Measurements from ENCODE around the gene FBXO36. TPM values are rescaled to one million over a fixed set of nuclear protein-coding genes. Genes with fewer than 3 reads are reported as not detected.

Gene FBXO36
- total and polyA plus RNA-seq, 2 donors (not counting 1 experiment from before 2014, with no cell fraction given): 3.5 to 5.0 TPM

DNA sequence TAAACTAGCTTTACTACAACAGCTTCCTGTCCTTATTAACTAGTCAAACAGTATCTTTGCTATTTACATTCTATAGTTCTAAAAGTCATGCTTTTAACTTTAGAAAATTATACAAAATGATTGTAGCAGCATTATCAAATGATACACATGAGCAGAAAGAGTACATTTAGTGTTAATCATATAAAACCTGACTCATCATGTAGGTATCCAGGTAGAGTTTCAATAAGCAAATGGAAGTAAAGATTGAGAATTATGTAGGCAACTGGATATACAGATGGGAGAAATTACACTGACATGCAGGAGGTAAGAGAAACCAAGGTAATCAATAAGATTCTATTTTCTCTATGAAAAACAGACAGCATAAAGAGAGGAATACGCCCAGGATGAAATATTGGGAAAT is 34.3 kb upstream of the FBXO36 start:
- TF ChIP-seq, protein P1, sequence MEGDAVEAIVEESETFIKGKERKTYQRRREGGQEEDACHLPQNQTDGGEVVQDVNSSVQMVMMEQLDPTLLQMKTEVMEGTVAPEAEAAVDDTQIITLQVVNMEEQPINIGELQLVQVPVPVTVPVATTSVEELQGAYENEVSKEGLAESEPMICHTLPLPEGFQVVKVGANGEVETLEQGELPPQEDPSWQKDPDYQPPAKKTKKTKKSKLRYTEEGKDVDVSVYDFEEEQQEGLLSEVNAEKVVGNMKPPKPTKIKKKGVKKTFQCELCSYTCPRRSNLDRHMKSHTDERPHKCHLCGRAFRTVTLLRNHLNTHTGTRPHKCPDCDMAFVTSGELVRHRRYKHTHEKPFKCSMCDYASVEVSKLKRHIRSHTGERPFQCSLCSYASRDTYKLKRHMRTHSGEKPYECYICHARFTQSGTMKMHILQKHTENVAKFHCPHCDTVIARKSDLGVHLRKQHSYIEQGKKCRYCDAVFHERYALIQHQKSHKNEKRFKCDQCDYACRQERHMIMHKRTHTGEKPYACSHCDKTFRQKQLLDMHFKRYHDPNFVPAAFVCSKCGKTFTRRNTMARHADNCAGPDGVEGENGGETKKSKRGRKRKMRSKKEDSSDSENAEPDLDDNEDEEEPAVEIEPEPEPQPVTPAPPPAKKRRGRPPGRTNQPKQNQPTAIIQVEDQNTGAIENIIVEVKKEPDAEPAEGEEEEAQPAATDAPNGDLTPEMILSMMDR (conservative IDR thresholded peaks at IDR 0.05 in 1 of 2, IDR thresholded peaks at IDR 0.05 in 1 of 2; ENCODE audit: low read depth in 1 of 2, low read length in 2 of 2): no peak
- TF ChIP-seq EZH2 (IDR thresholded peaks at IDR 0.05; ENCODE audit: low read length, missing control alignments): no peak
- Histone ChIP-seq H3K9me3 (ENCODE audit: control insufficient read depth, insufficient read depth, low read depth, low read length) (no peaks in the 10 kb centered on the region), H3K79me2 (ENCODE audit: control insufficient read depth, insufficient read depth, low read length) (peaks cover 82% of the 10 kb centered on the region), H3K27me3 (ENCODE audit: control insufficient read depth, insufficient read depth, low read length) (no peaks in the 10 kb centered on the region), H3K4me1 (ENCODE audit: control insufficient read depth, extremely low read depth, insufficient read depth, low read length) (no peaks in the 10 kb centered on the region), H3K4me2 (ENCODE audit: extremely low read depth, insufficient read depth, low read length) (no peak overlapping the region), H4K20me1 (ENCODE audit: control insufficient read depth, extremely low read depth, insufficient read depth, low read length) (no peaks in the 10 kb centered on the region), H3K27ac (ENCODE audit: insufficient read depth, low read length) (no peak overlapping the region), H3K4me3 (replicated peaks in 1 of 4; ENCODE audit: control extremely low read depth in 1 of 4, insufficient read depth in 1 of 4, low read depth in 3 of 4, low read length in 4 of 4) (no peak overlapping the region), H3K36me3 (ENCODE audit: control insufficient read depth, insufficient read depth, low read length) (no peaks in the 10 kb centered on the region), H3K9ac (ENCODE audit: insufficient read depth, low read length) (no peak overlapping the region), H2AFZ (ENCODE audit: low read length) (no peak overlapping the region)
- no peak for DNase-seq (ENCODE audit: low read depth in 2 of 2)

DNA sequence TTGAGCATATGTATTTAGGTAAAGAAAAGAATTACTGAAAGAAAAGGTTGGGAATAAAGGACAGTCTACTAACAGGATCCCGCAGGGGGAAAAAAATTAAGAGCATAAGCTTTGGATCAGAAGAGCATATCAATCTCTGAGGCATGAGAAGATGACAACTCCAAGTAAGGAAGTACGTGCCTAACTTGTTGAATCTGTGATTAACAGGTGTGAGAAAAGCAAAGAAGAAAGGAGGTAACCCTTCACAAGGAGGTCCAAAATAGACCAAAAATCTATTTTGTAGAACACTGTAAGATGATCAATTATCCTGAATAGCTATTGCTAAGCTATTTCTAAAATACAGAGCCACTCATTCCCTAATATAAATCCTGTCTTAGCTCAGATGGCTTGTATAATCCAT is 33.3 kb upstream of the FBXO36 start:
- no peak overlapping the region for H3K4me2 ChIP-seq (ENCODE audit: extremely low read depth, insufficient read depth, low read length)
- no peak for TF ChIP-seq EZH2 (IDR thresholded peaks at IDR 0.05; ENCODE audit: low read length, missing control alignments)
- TF ChIP-seq, protein P1 (conservative IDR thresholded peaks at IDR 0.05 in 1 of 2, IDR thresholded peaks at IDR 0.05 in 1 of 2; ENCODE audit: low read depth in 1 of 2, low read length in 2 of 2): no peak
- no peak overlapping the region for H3K27ac ChIP-seq (ENCODE audit: insufficient read depth, low read length)
- no peak overlapping the region for H2AFZ ChIP-seq (ENCODE audit: low read length)
- DNase-seq (ENCODE audit: low read depth in 2 of 2): no peak
- no peaks in the 10 kb centered on the region for H3K27me3 ChIP-seq (ENCODE audit: control insufficient read depth, insufficient read depth, low read length)
- H3K4me3 ChIP-seq (replicated peaks in 1 of 4; ENCODE audit: control extremely low read depth in 1 of 4, insufficient read depth in 1 of 4, low read depth in 3 of 4, low read length in 4 of 4): no peak overlapping the region
- no peaks in the 10 kb centered on the region for H3K4me1 ChIP-seq (ENCODE audit: control insufficient read depth, extremely low read depth, insufficient read depth, low read length)
- H3K9ac ChIP-seq (ENCODE audit: insufficient read depth, low read length): no peak overlapping the region
- H3K9me3 ChIP-seq (ENCODE audit: control insufficient read depth, insufficient read depth, low read depth, low read length): no peaks in the 10 kb centered on the region
- no peaks in the 10 kb centered on the region for H4K20me1 ChIP-seq (ENCODE audit: control insufficient read depth, extremely low read depth, insufficient read depth, low read length)
- no peaks in the 10 kb centered on the region for H3K36me3 ChIP-seq (ENCODE audit: control insufficient read depth, insufficient read depth, low read length)
- H3K79me2 ChIP-seq (ENCODE audit: control insufficient read depth, insufficient read depth, low read length): peaks cover 82% of the 10 kb centered on the region

DNA sequence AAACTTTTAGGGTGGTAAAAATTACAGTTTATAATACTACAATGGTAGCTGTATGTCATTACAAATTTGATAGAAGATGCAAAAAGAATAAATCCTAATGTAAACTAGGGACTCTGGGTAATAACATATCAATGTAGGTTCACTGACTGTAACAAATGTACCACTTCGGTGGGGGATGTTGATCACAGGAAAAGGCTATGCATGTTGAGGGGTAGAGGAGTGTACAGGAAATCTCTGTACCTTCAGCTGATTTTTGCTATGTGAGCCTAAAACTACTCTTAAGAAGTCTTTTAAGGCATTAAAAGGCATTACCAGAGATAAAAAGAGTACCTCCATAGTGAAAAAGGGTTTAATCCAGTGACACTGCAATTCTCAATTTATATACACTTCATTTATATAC is 25.4 kb upstream of the FBXO36 start:
- Histone ChIP-seq H3K27ac (ENCODE audit: insufficient read depth, low read length) (no peak overlapping the region), H3K36me3 (ENCODE audit: control insufficient read depth, insufficient read depth, low read length) (no peaks in the 10 kb centered on the region), H3K4me1 (ENCODE audit: control insufficient read depth, extremely low read depth, insufficient read depth, low read length) (peaks cover 3% of the 10 kb centered on the region), H3K4me3 (replicated peaks in 1 of 4; ENCODE audit: control extremely low read depth in 1 of 4, insufficient read depth in 1 of 4, low read depth in 3 of 4, low read length in 4 of 4) (no peak overlapping the region), H4K20me1 (ENCODE audit: control insufficient read depth, extremely low read depth, insufficient read depth, low read length) (no peaks in the 10 kb centered on the region), H3K79me2 (ENCODE audit: control insufficient read depth, insufficient read depth, low read length) (peaks cover 91% of the 10 kb centered on the region), H3K4me2 (ENCODE audit: extremely low read depth, insufficient read depth, low read length) (no peak overlapping the region), H3K9ac (ENCODE audit: insufficient read depth, low read length) (no peak overlapping the region), H3K27me3 (ENCODE audit: control insufficient read depth, insufficient read depth, low read length) (no peaks in the 10 kb centered on the region), H3K9me3 (ENCODE audit: control insufficient read depth, insufficient read depth, low read depth, low read length) (no peaks in the 10 kb centered on the region), H2AFZ (ENCODE audit: low read length) (no peak overlapping the region)
- TF ChIP-seq EZH2 (IDR thresholded peaks at IDR 0.05; ENCODE audit: low read length, missing control alignments): no peak
- TF ChIP-seq, protein P1 (conservative IDR thresholded peaks at IDR 0.05 in 1 of 2, IDR thresholded peaks at IDR 0.05 in 1 of 2; ENCODE audit: low read depth in 1 of 2, low read length in 2 of 2): no peak
- no peak for DNase-seq (ENCODE audit: low read depth in 2 of 2)

All from fibroblast of lung (primary cell).